ENCODE measurements around the gene GSK3B.
"Not testable (repeated sequence)": the region's sequence is repeated elsewhere in the genome, so short reads cannot be mapped to it uniquely, and the experiment has no call there.

GSK3B gene

DNA sequence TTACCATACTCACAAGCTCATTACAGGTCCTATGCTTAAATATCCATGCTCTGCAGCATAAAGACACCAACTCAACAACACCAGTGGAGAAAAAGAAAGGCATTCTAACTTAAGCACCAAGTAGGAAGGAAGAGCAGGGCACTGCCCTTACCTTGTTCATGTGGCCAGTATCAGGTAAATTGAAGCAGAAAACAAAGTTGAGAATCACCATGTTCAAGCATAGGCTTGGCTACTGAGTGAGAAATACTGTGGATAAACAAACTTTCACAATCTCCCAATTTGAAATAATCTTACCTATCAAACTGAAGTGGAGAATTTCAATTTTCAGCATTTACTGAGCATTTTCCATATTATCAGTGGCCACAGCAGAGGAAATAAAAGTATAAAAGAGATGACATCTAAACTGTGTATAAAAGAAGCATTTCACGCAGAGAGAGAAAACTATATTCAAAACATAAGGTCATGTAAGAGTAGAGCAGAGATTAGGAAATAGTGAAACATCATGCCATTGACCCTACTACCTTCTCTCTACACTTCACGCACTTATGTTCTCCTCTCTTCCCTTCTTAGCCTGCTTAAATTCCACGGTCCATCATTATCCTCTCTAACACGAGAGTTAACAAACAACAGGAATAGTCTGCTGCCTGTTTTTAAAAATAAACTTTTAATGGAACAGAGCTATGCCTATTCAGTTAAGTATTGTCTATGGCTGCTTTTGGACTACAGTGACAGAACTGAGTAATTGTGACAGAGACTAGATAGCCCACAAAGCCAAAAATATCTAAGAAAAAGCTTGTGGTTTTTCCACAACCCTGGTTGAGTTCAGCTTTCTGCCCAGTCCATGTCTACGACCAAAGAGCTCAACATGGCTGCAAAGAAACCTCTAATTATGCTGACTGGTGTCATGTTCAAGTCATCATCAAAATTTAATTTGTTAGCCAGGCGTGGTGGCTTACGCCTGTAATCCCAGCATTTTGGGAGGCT is 169.8 kb downstream of the GSK3B start:
- DNase-seq: no peak

DNA sequence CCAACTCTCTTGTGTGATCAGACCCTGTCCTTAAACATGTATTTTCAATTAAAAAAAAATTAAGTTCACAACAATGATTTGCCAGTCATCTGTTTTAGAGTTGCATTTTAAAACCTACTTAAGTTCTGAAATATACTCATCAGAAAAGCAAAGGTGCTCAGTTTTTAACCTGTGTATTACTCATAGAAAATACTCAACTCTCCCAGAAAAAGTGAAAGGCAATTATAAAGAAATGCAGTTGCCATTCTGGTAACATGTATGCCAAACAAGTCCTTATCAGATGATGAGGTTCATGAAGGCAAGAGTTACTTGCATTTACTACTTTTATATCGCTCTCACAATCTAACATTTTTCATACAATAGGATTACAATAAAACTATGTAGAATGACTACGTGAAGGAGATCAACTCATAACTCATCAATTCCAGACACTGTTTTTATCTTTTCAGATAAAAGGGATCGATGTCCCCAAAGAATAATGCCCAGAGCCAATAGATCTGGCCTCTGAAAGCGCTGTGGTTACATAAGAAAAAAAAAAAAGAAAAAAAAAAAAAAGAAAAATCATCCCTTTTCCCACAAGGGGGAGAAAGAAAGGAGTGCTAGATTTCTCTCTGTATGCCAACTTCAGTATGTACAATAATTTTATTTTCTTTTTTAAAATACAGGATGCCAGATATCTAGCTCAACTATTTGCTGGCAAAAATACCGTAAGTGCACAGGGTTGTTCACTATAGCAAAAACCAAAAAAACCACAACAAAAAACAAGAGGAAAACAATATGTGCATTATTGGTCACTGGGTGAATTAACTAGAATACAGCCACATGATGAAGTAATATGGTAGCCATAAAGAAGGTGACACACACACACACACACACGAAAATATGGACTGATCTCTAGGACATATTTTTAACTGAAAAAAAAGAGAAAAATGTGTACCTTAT is 175.0 kb downstream of the GSK3B start:
- no peak for DNase-seq

DNA sequence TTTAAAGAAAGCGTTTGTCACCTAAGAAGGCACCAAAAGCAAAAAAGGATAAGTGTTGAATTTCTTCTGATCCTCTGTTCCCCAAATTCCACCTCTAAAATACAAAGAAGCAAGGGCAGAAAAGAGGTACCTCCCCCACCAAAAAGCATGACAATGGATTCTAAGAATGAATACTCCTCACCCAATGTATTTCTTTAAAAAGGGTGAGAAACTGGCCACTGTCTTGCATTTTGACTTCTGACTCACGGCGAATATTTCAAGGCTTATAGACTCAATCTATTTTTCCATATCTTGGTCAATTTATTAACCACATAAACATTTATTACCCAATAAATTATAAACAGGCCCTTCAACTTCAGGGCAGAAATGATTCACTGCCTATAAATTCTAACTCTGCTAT is 181.2 kb downstream of the GSK3B start:
- DNase-seq: no peak

DNA sequence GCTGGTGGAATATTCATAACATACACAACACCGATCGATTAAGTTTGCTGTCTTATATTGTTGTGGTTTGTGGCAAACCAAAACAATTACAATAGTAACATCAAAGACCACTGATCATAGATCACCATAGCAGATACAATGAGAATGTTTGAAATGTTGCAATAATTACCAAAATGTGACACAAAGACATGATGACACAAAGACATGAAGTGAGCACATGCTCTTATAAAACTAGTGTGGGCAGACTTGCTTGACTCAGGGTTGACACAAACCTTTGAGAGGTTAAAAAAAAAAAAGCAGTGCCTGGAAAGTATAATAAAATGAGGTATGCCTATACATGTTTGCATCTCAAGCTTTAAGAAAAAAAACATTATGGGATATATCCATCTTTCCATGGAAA is 182.0 kb downstream of the GSK3B start:
- no peak for DNase-seq

DNA sequence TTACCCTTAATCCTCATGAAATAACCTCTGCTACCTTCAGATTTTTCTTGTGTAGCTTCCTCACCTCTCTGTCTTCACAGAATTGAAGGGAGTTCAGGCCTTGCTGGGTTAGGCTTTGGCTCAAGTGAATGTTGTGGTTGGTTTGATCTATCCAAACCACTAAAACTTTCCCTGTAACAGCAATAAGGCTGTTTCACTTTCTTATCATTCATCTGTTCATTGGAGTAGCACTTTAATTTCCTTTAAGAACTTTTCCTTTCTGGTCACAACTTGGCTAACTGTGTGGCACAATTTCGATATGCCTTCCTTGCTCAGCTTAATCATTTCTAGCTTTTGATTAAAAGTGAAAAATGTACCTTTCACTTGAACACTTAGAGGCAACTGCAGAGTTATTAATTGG is 182.5 kb downstream of the GSK3B start:
- DNase-seq: no peak

DNA sequence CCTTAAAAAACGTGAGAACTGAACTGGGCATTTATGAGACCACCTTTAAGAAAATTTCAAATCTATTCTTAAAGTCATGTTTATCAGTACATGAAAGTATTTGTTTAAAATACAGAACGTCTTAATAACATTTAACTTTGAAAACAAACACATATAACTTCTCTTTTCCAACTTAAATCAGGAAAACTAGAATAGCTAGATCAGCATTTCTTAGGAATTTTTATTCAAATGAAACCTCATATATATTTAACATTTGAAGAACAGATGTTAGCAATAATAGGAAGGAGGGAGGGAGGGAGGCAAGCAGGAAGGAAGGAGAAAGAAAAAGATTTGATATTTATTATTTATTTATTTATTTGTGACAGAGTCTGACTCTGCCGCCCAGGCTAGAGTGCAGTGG is 192.2 kb downstream of the GSK3B start:
- DNase-seq: no peak

DNA sequence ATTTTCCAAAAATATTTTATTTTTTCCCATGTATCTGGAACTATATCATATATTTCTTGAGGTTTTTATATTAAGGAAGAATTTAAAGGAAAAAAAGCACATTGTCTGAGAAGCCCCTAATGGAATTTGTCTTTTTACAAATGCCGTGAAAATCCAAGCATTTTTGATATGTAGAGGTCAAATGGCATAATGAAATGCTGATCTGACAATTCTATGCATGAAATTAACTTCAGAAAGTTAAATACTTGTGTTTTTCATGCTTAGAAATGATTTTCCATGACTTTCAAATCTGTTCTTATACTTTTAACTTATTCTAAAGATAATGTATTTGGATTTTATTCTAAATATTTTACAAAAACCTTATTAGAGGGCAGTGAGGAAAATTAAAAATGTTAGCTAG is 193.1 kb downstream of the GSK3B start:
- DNase-seq: no peak

DNA sequence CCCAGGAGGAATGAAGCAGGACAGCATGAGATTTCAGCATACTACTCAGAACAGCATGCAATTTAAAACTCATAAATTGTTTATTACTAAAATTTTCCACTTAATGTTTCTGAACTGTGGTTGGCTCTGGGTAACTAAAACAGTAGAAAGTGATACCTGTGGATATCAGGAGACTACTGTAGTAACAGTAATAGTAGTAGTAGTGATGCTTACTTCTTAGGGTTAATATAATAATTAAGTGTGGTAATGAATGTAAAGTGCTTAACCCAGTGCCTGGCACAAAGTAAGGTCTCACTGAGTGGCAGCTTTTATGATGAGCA is 195.1 kb downstream of the GSK3B start:
- no peak for DNase-seq

DNA sequence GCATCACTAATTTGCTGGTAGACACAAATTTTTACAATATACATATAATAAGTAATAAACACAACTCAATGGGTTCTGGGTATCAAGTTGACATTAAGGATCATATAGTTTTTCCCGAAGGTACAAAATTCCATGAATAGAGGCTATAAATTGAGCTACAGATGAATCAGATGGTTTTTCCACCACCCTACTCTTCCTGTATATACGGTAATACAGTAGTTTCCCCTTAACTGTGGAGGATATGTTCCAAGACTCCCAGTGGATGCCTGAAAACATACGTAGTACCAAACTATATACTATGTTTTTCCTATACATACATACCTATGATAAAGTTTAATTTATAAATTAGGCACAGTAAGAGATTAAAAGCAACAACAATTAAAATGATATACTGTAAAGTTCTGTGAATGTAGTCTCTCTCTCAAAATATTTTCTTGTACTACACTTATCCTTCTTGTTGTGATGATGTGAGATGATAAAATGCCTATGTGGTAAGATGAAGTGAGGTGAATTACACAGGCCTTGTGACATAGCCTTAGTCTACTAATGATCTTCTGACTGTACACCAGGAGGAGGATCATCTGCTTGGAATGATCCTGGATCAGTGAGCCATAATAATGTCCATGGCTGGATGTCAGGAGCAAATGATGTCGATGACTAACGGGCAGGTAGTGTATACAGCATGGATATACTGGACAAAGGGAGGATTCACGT is 195.6 kb downstream of the GSK3B start:
- no peak for DNase-seq

DNA sequence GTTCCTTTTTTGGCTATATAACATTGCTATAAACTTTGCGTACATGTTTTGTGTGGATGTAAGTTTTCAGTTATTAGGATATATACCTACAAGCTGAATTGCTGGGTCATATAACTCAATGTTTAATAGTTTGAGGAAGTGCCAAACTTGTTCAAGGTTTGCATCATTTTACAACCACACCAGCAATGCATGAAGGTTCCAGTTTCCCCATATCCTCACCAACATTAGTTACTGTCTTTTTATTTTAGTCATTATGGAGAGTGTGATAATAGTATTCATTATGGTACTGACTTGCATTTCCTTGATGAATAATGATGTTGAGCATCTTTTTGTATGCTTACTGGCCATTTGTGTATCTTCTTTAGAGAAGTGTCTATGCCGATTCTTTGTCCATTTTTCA is 200.1 kb downstream of the GSK3B start:
- no peak for DNase-seq

DNA sequence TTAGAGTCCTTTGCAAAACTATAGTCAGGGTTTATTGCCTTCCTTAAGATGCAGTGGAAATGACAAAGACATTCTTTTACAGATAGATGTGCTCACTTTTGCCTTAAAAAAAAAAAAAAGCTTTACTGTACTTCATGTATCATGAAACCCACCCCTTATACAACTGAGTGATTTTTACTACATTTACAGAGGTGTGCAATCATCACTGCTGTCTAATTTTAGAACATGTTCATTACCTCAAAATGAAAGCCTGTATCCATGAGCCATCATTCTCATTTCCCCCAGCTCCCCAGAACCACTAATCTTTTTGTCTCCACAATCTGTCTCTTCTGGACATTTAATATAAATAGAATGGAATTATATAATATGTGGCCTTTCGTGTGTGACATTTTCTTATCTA is 200.5 kb downstream of the GSK3B start:
- DNase-seq: no peak

DNA sequence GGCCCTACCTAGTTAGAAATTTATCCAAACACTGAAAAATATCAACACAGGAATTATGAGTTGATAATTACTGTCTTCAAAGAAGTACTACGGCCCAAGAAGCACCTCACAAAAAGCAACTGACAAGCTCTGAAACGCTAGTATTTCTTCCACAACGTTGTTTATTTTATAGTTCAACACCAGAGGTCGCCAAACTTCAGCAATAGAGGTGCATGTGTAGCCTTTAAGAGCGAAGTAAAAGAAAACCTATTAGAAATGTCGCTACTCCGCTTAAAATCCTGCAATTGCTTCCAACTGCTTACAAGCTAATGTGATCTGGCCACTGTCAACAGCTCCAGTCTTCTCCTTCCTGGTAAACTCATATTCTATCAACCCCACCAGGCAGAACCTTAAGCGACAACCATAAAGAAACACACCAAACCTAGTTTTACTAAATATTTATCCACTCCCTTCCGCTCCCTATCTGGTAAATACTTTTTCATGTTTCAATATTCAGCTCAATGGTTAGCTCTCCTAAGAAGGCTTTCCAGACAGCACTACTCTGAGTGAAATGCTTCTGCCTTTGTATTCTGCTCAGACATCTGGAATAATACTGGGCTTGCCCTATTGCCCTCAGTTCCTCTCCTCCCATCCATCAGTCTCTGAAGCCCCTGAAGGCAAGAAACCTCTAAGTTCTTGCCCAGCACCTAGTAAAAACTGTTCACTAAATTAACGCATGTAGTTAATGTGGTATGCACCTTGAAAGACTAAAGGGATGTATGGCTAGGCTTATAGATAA is 202.1 kb downstream of the GSK3B start:
- peak; percentile 22 for DNase-seq

DNA sequence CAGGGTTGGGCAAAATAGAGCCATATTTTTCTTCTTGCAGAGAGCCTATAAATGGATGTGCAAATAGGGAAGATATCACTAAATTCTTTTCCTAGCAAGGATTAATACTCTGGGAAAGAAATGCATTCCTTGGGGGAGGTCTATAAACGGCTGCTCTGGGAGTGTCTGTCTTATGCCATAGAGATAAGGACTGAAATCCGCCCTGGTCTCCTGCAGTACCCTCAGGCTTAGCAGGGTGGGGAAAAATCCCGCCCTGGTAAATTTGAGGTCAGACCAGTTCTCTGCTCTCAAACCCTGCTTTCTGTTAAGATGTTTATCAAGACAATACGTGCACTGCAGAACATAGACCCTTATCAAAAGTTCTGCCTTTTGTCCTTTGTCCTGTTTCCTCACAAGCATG is 205.6 kb downstream of the GSK3B start:
- not testable (repeated sequence) for DNase-seq

DNA sequence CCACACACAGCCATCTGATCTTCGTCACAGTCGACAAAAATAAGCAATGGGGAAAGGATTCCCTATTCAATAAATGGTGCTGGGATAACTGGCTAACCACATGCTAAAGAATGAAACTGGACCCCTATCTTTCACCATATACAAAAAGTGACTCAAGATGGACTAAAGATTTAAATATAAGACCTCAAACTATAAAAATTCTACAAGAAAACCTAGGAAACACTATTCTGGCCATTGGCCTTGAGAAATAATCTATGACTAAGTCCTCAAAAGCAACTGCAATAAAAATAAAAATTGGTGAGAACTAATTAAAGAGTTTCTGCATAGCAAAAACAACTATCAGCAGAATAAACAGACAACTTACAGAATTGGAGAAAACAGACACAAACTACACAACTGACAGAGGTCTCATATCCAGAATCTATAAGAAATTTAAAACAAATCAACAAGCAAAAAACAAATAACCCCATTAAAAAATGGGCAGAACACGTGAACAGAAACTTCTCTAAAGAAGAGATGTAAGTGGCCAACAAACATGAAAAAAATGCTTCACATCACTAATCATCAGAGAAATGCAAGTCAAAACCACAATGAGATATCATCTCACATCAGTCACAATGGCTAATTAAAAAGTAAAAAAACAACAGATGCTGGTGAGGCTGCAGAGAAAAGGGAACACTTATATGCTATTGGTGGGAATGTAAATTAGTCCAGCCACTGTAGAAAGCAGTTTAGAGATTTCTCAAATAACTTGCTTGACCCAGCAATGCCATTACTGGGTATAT is 208.3 kb downstream of the GSK3B start:
- DNase-seq: no peak

DNA sequence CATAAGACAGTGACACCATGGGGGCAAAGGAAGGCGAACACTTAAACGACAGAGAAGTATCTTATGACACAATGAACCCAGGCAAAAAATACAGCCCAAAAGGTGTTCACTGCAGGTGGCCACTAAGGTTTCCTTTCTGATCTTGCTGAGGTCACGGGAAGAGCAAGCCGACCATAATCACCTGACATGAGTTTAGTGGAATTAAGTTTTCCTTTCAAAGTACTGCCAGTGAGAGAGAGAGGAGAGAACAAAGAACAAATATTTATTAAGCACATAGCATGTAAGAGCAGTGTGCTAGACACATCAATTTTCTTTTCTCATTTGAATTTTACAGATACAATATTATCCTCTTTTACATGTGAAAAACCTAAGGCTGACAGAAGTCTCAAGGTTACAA is 210.1 kb downstream of the GSK3B start:
- DNase-seq: no peak

DNA sequence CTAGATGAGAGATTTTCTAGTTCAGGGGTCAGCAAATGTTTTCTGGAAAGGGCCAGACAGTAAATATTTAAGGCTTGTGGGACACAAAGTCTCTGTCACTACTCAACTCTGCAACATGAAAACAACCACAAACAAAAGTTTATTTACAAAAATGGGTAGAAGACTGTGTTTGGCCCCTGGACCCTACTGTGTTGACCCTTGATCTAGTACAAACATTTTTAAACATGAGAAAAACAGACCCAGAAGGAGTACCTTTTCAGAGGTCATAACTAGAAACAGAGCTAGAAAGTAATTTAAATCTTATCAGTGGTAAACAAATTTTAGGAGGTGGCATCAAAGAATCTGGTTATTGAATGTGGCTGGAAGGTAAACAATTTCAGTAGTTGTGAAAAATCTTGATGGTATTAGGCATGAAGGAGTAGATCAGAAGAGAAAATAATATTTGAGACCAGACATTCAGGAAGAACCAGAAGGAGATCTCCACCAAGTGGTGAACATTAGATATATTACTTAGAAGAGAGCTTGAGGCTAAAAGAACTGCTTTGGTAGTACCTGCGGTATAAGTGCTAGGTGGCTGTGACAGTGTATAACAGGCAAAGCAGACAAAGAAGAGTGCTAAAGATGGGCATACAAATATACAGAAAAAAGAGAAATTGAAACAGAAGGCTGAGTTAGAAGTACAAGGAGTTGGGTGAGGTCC is 210.6 kb downstream of the GSK3B start:
- no peak for DNase-seq

DNA sequence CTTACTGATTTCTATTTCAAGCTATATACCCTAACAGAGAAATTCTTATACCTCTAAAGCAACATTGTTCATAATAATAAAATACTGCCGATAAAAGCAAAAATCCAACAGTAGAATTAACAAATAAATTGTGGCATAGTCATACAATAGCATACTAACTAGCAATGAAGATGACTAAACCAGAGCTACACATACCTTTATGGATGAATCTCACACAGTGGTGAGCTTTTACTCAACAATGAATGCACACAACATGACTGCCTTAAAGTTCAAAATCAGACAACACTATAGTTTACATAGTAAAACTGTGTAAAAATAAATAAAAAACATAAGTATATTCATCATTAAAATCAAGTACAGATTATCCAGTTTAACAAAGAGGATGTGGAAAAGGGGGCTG is 213.3 kb downstream of the GSK3B start:
- no peak for DNase-seq

DNA sequence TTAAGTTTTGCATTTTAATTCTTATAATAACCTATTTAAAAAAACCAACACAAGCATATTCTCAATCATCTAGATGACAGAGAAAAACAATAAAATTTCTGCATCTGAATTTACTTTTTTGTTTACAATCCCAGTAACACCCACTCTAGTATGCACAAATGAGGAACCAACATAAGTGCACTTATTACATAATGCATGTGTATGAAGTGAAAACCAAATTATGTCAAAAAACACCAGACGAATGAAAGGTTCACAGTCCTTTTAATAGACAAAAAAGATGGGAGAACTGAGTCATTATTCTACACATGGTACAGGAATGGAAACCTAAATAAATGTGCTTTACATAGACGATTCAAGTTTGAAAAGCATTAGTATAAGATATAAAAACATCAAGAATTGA is 220.6 kb downstream of the GSK3B start:
- DNase-seq: no peak

DNA sequence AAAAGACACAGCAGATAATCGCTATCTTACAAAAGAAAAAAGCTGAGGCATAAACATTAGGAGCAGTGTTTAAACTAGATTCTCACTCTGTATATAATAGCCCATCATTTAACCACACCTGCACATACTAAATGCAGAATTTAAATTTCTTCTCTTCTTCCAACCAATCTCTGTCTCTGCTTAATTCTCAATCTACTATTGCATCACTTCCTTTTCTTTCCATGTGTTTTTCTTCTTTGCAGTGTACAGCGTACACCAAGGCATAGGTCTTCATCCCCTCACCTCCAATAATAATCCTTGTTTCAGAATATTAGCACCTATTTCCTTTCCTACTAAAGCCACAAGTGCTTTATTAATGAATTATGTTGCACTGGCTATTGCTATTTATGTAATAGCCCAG is 221.5 kb downstream of the GSK3B start:
- no peak for DNase-seq

DNA sequence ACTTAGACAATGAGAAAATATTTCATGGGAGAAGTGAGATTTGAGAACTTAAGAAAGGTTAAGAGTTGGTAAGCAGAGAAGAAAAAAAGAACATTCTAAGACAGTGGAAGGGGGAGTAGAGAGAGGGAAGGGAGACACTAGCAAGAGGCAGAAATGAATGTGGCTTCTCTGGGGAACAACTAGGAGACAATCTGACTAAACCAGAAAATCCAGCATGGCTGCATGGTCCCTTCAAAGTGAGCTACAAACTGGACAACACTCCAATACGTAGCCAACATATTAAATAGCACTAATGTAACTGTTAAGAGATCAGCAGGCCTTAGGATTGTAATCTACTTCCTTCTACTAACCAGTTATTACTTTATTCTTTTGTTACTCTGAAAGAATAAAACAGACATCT is 222.7 kb downstream of the GSK3B start:
- no peak for DNase-seq

DNA sequence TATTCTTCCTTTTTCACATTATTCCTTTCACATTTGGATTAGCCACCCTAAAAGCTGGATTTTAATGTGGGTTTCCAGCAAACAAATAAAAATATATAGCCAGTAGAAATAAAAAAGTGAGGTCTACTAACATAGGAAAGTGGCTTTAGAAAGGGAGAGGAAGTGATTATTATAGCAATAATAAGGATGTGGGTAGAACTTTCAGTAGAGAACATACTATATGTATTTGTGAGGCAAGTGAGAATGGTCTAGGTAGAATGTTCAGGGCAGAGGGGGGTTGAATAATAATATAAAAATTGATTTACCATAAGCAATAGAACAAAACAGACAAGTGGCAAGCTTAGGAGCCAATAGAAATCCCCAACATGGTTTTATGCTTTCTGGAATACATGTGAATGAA is 223.7 kb downstream of the GSK3B start:
- DNase-seq: no peak

Measured in CD4-positive, alpha-beta T cell treated with Interleukin-15 for 1 hour (primary cell).